HG03432 (cell line): ENCODE measurements around the gene PEX10.

Experiments
- ATAC-seq: cut with Tn5 transposase; IDR thresholded peaks from one replicate; pipeline ENCODE4 v1.9.1; 2021; ENCODE audit warnings: mild to moderate bottlenecking, moderate library complexity; ENCODE audit not compliant: unreplicated experiment

The PEX10 gene

DNA sequence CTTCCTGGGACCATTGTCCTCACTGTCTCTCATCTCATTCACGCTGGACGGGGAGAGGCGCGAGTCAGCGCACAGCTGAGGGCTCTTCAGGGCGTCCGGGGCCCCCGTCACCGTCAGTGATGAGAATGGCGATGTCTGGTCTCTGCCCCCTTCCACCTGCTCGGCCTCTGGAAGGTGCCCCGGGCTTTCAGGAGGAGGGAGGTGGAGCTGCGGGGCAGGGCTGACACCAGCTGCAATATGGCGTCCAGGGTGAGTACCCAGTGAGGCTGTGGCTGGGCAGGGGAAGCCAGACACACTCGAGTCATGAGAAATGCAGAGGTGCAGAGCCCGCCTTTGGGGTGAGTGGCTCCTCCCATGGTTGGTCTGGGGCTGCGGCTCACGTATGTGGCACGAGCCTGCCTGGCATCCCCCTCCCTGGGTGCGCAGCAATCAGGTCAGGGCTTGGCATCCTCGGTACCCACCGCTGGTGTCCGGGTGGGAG, 36.1 kb downstream of the PEX10 start:
- ATAC-seq: no peak

DNA sequence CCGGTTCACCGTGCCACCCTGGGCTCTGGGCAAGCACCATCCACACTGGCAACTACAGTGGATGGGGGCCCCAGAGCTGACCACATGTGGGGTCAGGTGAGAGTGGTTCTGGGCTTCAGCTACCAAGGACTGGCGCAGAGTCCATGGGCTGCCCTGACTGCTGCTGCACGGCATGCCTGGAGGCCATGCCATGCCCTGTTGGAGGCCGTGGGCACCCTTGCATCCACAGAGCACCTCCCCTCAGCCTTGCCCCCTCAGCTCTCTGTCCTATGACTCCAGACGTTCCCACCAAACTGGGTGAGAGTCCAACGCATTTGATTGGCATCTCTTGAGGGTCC, 36.5 kb downstream of the PEX10 start:
- ATAC-seq: no peak

DNA sequence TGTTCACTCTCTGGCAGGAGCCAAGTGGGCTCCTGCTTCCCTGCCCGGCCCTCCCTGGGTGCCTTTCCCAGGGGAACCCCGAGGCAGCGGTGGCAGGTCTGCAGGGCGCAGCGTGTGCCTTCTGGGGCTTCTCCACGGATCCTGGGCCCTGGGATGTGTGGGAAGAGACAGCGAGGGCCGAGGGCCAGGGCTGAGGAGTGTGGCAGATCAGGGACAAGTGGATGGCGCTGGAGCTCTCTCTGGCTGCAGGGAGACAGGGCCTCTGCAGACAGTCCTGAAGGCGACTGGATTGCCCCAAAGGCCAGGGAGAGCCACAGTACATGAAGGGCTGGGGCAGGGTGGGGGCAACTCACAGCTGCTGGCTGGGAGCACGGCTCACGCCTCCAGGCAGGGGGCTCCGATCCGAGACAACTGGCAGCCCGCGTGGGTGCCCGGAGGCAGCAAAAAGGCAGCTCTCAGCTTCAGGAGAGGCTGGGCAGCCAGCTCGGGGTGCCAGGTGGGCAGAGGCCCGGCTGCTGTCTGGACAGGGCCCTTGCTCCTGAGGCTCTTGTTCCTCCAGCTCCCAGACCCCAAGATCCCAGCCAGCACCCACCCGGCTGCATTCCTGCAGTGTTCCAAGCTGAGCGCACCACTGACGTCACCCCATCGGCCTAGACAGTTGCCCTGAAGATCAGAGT, 37.0 kb downstream of the PEX10 start:
- ATAC-seq: no peak

DNA sequence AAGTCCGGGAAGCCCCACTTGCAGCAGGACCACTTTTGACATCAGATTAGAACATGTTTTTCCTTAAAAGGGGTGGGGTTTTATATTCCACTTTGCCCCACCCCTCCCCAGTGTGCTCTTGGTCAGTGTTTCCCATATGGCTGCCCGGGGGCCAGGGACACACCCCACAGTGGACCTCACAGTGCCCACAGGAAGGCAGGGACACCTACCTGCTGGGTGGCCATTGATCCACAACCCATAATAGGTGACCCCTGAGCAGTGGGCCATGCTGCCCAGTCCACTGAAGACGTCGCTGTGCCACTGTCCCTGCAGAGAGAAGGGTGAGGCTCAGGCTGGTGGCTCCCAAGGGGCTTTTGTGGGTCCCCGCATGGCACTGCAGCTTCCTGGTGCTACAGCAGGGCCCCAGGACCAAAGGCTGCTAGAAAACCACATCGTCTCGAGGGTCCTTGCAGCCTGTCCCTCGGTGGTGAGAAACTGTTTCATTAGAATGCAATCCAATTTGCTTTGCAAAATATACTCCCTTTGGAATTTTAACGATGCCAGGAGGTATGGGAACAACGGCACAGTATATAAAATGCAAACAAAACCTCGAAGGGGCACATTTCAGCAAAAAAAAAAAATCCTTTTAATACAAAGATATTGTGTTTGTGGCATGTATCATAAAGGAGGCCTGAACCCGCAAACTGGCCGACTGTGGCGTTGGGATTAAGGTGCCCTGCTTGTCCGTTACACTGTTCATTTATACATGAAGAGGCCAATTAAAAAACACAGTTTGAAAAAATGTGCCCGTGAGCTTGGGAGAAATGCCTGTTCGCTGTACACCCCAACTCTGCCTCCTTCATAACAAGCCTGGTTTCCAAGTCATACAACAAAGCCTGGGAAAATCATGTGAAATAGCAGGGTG, 37.9 kb downstream of the PEX10 start:
- no peak for ATAC-seq

DNA sequence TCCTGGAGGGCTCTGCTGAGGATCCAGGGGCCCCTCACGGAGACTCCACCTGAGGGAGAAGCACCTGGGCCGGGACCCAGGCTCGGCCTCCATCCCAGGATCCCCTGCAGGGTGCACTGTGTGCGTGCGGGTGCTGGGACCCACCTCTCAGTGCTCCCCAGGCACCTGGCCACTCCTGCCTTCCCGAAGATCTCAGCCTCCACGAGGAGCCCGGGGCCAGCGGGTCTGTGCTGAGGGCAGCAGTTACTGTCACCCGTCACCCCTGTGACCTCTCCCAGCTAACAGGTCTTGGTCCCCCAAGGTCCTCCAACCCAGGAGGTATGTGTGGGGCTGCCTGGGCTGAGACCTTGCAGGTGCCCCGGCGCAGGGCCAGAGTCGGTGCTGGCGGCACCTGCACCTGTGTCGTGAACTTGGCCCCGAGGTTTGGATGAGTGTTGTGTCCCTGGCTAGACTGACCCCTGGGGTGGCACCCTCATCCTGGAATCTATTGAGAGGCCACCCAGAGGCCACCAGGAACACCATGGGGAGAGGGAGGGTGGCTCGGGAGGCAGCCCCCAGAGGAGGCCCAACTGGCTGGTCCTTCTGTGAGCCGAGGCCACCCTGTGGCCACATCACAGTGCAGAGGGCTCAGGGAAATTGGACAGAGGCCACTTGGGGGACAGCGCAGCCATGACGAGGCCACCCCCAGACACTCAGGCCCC, 38.7 kb downstream of the PEX10 start:
- ATAC-seq: no peak

DNA sequence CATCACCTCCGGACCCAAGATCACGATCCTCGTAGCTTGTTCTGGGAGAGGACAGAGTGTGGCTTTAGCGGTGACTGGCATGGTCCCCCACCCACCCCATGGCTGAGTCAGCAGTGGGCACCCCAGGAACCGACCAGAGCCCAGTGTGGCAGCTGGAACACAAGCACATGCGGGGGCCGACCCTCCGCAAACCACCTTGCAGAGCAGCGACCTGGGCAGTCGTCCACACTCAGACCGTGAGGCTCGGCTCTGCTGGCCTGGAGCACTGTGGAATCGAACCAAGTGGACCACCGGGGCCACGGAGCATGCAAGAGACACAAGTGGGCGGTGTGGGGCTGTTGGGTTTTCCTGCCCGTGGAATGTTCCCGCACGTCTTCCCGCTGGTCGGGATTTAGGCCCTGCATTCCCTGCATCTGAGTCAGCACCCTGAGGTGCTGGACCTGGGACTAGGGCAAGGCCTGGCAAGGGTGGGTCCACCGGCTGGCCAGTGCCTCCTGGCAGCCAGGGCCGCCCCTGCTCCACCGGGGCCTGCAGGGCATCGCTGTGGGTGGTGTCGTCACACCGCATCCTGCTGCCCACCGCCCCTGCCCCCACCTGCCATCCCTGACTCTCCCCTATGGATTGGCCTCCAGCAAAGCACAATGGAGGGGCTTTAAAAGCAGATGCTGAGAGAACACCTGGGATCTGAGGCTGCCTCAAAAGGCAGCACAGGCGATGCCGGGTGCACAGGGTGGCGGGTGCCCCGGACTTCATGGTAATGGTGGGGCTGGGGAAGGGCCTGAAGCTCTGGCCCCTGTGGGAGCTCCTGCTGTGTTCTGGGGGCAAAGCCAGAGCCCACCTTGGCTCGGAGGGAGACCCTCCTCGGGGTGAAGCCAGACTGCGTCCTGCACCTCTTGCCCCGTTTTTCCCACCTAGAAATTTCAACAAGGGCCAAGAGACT, 39.5 kb downstream of the PEX10 start:
- no peak for ATAC-seq

DNA sequence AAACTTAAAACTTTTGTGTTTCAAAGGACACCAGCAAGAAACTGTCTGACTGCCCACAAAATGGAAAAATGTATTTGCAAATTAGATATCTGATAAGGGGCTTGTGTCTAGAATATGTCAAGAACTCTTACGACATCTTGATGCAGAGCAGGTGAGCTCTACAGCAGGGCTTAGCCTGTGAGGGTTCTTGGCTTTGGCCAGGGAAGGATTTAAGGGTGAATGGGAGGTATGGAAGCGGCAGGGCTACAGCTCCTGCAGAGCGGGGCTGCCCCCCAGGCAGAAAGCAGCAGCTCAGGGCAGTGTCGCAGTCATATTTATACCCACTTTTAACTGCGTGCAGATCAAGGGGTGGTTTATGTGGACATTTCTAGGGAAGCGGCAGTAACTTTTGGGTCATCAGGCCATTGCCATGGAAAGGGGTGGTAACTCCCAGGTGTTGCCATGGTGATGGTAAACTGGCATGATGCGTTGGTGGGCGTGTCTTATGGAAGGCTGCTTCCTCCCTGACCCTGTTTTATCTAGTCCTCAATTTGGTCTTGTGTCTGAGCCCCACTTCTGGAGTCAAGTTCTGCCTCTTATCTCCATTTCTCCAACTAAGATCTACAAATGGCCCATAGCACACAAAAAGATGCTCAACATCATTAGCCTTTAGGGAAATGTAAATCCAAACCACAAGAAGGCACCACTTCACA, 44.2 kb downstream of the PEX10 start:
- no peak for ATAC-seq

DNA sequence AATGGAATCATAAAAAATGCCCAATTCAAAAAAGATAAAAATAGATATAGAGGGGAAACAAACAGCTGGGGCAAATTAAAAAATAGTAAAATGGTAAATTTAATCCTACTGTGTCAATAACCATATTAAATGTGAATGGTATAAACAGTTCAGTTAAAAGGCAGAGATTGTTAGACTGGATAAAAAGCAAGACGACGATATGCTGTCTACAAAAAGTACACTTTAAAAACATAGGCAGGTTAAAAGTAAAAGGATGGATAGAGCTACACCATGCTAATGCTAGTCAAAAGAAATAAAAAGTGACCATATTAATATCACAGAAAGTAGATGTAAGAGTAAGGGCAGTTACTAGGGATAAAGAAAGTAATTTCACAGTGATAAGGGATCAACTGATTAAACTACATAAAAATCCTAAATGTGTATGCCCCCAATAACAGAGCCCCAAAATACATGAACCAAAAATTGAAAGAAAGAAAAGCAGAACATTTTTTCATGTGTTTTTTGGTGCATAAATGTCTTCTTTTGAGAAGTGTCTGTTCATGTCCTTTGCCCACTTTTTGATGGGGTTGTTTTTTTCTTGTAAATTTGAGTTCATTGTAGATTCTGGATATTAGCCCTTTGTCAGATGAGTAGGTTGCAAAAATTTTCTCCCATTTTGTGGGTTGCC, 48.4 kb downstream of the PEX10 start:
- no peak for ATAC-seq

DNA sequence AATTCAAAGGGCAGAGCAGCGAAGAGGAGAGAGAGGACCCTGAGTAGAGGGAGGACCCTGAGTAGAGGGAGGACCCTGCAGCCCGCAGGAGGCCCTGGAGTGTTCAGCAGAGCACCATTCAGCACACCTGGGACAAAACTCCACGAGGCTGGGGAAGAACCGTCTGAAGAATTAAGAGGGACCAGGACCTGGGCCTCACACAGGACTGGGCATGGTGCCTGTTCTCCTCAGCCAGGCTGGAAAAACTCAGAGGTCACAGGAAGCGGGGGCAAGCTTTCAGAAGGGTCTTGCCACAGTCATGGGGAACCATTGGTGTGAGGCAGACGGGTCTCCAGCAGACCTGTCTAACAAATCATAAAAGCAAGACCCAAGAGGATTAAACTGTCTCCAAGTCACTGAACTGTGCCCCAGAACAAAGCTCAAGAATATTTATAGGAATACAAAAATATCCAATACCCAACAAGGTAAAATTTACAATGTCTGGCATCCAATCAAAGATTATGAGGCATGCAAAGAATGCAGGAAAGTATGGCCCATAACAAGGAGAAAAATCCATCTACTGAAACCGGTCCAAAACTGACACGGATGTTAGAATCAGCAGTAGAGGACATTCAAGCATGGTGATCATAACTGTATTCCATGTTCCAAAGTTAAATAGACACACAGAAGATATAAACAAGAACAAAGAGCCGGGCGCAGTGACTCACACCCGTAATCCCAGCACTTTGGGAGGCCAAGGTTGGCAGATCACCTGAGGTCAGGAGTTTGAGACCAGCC, 51.6 kb downstream of the PEX10 start:
- no peak for ATAC-seq

DNA sequence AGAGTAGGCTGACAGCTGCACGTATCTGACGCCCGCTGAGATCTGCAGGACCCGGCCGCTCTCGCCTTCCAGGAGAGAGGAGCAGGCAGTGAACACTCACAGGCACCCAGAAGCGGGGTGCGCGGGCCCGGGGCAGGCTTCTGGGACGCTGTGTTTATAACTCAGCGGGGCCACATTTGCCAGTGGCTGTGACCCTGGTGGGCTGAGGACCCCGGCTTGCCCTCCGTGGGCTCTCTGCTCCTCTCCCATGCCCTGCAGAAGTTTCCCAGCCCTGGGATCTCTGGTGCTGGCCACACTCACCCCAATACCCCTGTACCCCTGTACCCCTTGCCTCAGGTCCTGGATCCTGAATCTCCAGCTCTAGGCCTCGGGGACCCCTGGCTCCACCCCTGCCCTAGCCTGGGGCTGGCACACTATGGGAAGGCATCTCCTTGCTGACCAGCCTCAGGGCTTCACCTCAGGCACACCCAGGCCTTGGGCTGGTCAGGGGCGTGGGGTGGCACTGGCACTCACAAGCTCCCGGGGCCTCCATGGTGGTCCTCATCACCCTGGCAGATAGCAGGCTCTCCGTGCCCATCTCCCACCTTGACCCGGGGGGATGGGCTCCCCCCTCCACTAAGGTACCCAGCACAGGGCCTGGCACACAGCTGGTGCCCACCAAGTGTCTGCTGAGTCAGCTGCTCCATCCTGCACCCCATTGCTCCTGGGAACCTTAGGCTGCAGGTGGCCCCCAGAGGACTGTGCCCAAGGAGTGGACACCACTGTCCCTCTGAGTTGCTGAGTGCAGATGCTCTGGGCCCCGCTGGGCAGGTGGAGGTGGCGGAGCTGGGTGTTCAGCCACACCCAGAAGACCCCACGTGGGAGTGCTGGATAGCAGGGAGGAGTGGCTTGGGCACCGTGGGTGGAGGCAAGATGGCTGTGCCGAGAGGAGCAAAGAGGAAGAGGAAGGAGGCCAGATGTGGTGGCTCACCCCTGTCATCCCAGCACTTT, 53.4 kb downstream of the PEX10 start:
- no peak for ATAC-seq

DNA sequence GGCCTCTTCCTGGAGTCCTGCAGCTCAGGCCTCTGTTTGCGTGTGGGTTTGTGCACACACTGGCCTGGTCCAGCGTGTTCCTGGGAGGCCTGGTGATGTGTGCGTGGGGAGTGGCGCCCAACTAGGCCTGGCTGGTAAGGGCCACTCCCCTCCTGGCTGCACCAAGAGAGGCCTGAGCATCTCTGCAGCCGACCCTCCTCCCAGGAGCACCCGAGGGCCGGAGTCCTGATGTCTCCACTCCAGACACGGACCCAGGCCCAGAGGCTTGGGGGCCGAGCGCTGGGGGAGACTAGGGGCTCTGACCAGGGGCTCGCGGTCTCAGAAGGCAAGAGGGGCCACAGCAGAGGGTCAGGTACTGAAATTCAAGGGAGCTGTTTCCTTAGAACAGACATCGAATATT, 54.3 kb downstream of the PEX10 start:
- no peak for ATAC-seq

DNA sequence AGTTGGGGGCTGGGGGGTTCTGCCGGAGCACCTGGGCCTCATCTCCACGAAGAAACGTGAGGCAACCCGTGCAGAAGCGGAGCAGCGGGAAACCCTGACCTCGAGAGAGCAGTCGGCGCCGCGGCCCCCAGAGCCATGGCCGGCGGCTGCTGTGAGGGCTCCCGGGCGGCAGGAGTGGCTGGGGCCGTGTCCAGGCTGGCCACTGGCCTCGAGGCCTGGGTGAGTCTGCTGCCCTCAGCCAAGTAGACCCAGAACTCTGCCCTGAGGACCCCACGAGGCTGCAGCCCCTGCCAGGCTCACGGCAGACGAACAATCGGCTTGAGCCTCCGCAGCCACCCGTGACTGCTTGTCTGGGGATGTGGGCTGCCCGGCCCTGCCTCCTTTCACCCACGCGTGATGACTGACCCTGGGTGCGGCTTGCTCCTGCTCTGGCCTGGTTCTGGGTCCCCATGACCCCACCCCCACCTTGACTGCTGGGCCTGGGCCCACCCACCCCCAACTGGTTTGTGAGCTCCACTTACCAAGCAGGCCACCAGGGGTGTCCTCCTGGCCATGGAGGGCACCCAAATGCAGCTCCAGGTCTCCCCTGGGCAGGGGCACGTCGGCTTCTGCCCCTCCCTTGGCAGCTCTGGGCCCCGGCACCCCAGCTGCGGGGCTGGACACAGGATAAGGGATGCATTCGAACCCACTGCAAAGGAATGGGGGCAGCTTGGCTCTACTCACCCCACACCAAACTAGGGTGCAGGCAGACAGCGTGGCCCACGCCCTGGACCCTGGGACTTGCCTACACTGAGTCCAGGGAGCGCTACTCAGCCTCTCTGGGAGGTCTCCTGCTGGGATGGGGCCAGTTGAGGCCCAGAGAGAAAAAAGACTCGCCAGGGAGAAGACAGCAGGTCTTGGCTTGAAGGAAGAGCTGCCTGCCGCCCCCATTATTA, 55.2 kb downstream of the PEX10 start:
- no peak for ATAC-seq

DNA sequence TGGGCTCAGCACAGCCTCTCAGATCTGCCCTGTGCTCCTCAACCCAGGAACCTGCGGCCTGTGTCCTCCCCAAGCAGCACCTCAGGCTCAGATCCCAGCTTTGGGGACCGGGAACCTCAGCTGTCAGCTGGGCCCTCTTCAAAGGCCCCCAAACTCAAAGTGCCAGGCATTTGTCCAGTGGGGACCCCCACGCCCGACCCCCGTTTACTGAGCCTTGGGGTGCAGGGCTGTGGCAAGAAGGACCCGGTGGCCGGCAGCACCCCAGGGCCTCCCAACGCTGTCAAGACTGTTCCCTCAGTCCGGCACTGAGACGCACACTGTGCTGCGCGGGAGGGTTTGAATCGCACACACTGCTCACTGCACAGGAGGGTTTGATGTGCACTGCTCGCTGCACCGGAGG, 56.0 kb downstream of the PEX10 start:
- no peak for ATAC-seq

DNA sequence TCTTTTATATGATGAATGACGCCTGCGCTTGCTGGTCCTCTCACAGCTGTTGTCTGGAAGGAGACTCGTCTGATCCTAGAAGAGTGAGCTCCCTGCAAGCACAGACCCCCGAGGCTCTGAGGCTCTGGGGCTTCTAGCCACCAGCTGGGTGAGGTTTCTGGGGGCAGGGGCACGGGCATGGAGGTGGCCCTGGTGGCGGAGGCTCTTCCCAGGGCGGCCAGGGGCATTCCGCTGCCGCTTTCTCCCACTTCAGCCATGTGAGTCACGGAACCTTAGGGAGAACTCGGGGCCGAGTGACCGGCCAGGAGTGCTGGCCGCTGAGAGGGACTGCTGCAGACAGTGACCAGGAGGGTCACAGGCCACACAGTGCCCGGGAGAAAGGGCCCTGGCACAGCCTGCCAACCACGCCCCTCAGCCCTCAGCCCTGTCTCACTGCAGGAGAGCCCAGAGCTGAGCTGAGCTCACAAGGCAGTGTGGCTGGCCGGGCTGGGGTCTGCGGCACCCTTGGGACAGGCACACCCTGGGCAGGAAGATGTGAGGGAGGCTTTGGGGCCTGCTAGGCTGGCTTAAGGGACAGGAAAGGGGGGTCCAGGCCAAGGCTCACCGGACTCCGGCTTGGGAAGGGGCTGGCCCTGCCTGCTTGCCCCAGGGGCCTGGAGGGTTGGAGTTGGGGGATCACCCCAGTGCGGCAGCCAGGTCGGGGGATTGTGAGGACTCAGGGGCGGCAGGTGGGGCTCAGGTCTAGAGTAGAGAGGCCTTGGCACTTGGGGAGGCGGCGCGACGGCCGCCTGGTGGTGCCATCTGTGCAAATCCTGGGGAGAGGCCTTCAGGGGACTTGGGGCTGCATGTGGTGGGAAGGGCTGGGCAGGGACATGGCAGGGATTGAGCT, 56.7 kb downstream of the PEX10 start:
- ATAC-seq: no peak
